ENCODE measurements around the gene RAET1E.

DNA sequence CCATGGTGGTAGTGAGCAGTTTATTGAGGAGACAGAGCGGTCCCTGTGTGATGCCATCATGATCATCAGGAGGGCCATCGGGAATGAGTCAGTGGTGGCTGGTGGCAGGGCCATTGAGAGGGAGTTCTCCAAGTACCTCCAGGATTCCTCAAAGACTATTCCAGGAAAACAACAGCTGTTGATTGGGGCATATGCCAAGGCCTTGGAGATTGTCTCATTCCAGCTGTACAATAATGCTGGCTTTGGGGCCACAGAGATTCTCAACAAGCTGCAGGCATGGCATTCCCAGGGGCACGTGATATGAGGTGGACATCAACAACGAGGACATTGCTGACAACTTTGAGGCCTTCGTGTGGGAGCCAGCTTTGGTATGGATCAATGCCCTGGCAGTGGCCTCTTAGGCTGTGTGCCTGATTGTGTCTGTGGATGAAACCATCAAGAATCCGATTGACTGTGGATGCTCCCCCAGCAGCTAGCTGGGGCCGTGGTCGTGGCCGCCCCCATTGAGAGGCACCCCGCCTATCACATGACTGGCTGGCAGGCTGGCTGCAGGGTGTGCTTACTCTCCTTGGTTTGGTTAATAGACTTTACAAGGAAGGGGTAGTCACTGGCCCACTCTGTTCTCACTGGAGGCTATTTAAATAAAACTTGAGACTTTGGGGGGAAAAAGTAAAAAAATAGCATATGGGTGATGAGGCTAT, 16.7 kb downstream of the RAET1E start:
- TF ChIP-seq EZH2 (IDR thresholded peaks at IDR 0.05; ENCODE audit: insufficient read depth, poor library complexity, severe bottlenecking): no peak
- TF ChIP-seq EZH2phosphoT487 (IDR thresholded peaks at IDR 0.05; ENCODE audit: insufficient read depth, low read depth): no peak
